ENCODE measurements around the gene FAM135A. TPM values are rescaled to one million over a fixed set of nuclear protein-coding genes. Genes with fewer than 3 reads are reported as not detected.
A peak's percentile ranks its signal among the peaks of the same experiment; 100 is the strongest.

Gene FAM135A
- total RNA-seq, 1 donor from 2014 or later, result 61.6 TPM

DNA sequence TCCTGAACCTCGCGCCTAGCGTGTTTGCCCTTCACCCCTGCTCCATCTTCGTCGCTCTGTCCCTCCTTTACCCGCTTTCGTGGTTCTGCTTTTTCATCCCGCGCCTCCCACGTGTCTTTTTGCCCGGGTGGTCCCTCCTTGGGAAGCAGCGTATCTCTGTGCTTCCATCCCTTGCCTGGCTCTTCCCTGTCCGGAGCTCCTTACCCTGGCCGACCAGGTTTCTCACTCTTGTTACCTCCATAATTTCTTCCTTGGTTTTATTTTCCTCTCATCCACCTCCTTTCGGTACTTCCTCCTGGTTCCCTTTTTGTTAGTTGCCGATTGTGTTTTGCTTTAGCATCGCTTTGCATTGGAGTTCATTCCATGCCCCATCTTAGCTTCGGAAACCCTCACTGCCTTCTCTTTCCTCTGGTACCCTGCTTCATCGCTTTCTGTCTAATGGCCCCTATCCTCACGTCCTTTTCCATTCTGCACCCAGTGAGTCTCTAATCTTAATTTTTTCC lies 735 bp downstream of the FAM135A start:
- no peak for TF ChIP-seq CTCF (IDR thresholded peaks at IDR 0.05; ENCODE audit: insufficient read depth, low read length, severe bottlenecking)
- peak; percentile 21 for DNase-seq (ENCODE audit: low read depth)

GRCh38 chr6:70414813-70415212 lies 1.5 kb downstream of the FAM135A start:
- TF ChIP-seq CTCF (IDR thresholded peaks at IDR 0.05; ENCODE audit: insufficient read depth, low read length, severe bottlenecking), result no peak
- FAIRE-seq, result no peak
- H3K36me3 ChIP-seq (ENCODE audit: control insufficient read depth, insufficient read depth, low read length), result peaks cover 9% of the 10 kb centered on the region
- peak; percentile 1 for DNase-seq (ENCODE audit: low read depth)
- no peaks in the 10 kb centered on the region for H3K27me3 ChIP-seq (ENCODE audit: control insufficient read depth, insufficient read depth, low read length)
- H3K4me3 ChIP-seq (ENCODE audit: low read depth, low read length), result peak overlapping the region; percentile 93

More for the DNA sequence above, 735 bp downstream of the FAM135A start:
- H3K27me3 ChIP-seq (ENCODE audit: control insufficient read depth, insufficient read depth, low read length), result no peaks in the 10 kb centered on the region
- FAIRE-seq, result no peak
- H3K4me3 ChIP-seq (ENCODE audit: low read depth, low read length), result peak overlapping the region; percentile 93
- peaks cover 8% of the 10 kb centered on the region for H3K36me3 ChIP-seq (ENCODE audit: control insufficient read depth, insufficient read depth, low read length)

GRCh38 chr6:70415247-70415646 lies 1.9 kb downstream of the FAM135A start:
- Histone ChIP-seq H3K36me3 (ENCODE audit: control insufficient read depth, insufficient read depth, low read length) (peaks cover 9% of the 10 kb centered on the region), H3K4me3 (ENCODE audit: low read depth, low read length) (peak overlapping the region; percentile 93), H3K27me3 (ENCODE audit: control insufficient read depth, insufficient read depth, low read length) (no peaks in the 10 kb centered on the region)
- DNase-seq (ENCODE audit: low read depth), result peak; percentile 1
- TF ChIP-seq CTCF (IDR thresholded peaks at IDR 0.05; ENCODE audit: insufficient read depth, low read length, severe bottlenecking), result no peak
- no peak for FAIRE-seq

DNA sequence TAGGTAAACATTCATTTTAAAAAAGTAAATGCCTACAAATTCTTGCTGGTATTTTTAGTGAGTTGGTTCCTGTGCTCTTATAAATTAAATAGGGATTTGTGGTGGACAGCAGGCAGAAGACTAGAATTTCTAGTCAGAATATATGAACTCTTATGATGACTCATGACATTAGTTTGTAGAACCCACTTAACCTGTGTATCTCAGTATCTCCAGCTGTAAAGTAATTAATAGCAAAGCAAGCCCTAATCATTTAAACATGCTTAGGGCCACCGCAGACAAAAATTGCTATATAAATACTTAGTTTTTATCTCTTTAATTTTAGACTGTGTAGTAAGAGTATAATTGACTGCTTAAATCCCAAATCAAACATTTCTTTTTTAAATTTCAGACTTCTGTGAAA lies 2.4 kb downstream of the FAM135A start:
- H3K36me3 ChIP-seq (ENCODE audit: control insufficient read depth, insufficient read depth, low read length), result peaks cover 9% of the 10 kb centered on the region
- no peak for TF ChIP-seq CTCF (IDR thresholded peaks at IDR 0.05; ENCODE audit: insufficient read depth, low read length, severe bottlenecking)
- no peaks in the 10 kb centered on the region for H3K27me3 ChIP-seq (ENCODE audit: control insufficient read depth, insufficient read depth, low read length)
- DNase-seq (ENCODE audit: low read depth) (peak; percentile 55), FAIRE-seq (no peak)
- H3K4me3 ChIP-seq (ENCODE audit: low read depth, low read length), result no peak overlapping the region

- Histone ChIP-seq H3K27me3 (ENCODE audit: control insufficient read depth, insufficient read depth, low read length) (no peaks in the 10 kb centered on the region), H3K4me3 (ENCODE audit: low read depth, low read length) (no peak overlapping the region), H3K36me3 (ENCODE audit: control insufficient read depth, insufficient read depth, low read length) (peaks cover 7% of the 10 kb centered on the region)
- DNase-seq (ENCODE audit: low read depth) (no peak), FAIRE-seq (no peak)
- no peak for TF ChIP-seq CTCF (IDR thresholded peaks at IDR 0.05; ENCODE audit: insufficient read depth, low read length, severe bottlenecking)
Measured at GRCh38 chr6:70421509-70421908, 8.2 kb downstream of the FAM135A start.

Measured in bronchial epithelial cell (primary cell).